Natural killer cell (primary cell): Measurements from ENCODE around the gene CTRB2. TPM values are rescaled to one million over a fixed set of nuclear protein-coding genes. Genes with fewer than 3 reads are reported as not detected.
"Not testable (repeated sequence)": the region's sequence is repeated elsewhere in the genome, so short reads cannot be mapped to it uniquely, and the experiment has no call there.

Experiments
- ATAC-seq, 3 donors: fragments of 150-1000 bp in 2 of 3; fragments of 200-7000 bp in 1 of 3; cut with Tn5 transposase; 1 replicate in 1 of 3; 2 replicates in 2 of 3; pipeline ENCODE4 v1.10.0; 2021; ENCODE audit warnings: mild to moderate bottlenecking in 2 of 3, moderate library complexity in 2 of 3
- DNase-seq, 2 donors: peaks; one replicate each; pipeline versions ENCODE4 v3.0.0 to v3.0.0-alpha.2; 2013 to 2021; ENCODE audit warnings: mixed read lengths in 1 of 2
- H3K27ac ChIP-seq: one replicate; pipeline ENCODE4 v1.5.1; 2013; ENCODE audit warnings: mild to moderate bottlenecking, low read length
- H3K27me3 ChIP-seq: one replicate; pipeline ENCODE4 v1.6.1; 2013; ENCODE audit warnings: low read length; ENCODE audit not compliant: control insufficient read depth, insufficient read depth
- H3K36me3 ChIP-seq: one replicate; pipeline ENCODE4 v1.6.1; 2013; ENCODE audit warnings: low read length; ENCODE audit not compliant: control insufficient read depth, insufficient read depth
- H3K4me1 ChIP-seq: one replicate; pipeline ENCODE4 v1.6.1; 2013; ENCODE audit warnings: low read length; ENCODE audit not compliant: control insufficient read depth, insufficient read depth
- H3K4me3 ChIP-seq: one replicate; pipeline ENCODE4 v1.5.1; 2013; ENCODE audit warnings: low read length
- H3K9me3 ChIP-seq: one replicate; pipeline ENCODE4 v1.6.1; 2013; ENCODE audit warnings: low read length; ENCODE audit not compliant: control insufficient read depth, insufficient read depth
- H3K27ac Mint-ChIP-seq, 2 donors: one replicate each; pipeline ENCODE4 v1.8.0; 2022; ENCODE audit warnings: mild to moderate bottlenecking in 2 of 2, mixed read lengths in 2 of 2, moderate library complexity in 1 of 2
- H3K27me3 Mint-ChIP-seq, 2 donors: one replicate each; pipeline ENCODE4 v1.8.0; 2022; ENCODE audit warnings: low read depth in 2 of 2, mixed read lengths in 2 of 2
- H3K36me3 Mint-ChIP-seq: one replicate; pipeline ENCODE4 v1.8.0; 2022; ENCODE audit warnings: mixed read lengths
- H3K4me1 Mint-ChIP-seq, 2 donors: one replicate each; pipeline ENCODE4 v1.8.0; 2022; ENCODE audit warnings: mixed read lengths in 2 of 2
- H3K4me3 Mint-ChIP-seq: one replicate; pipeline ENCODE4 v1.8.0; 2022; ENCODE audit warnings: mild to moderate bottlenecking, moderate library complexity, mixed read lengths
- H3K9me3 Mint-ChIP-seq, 2 donors: one replicate each; pipeline ENCODE4 v1.8.0; 2022; ENCODE audit warnings: mixed read lengths in 2 of 2
- WGBS: methylation state at CpG from one replicate; pipeline ENCODE4 v1.1.7; 2013; ENCODE audit warnings: missing lambda C conversion rate; ENCODE audit not compliant: insufficient coverage; 5-methylcytosine and 5-hydroxymethylcytosine counted together
- intact Hi-C: fragments of 100-400 bp; cut with micrococcal nuclease; formaldehyde crosslinking; loops from one replicate; pipeline ENCODE4 v1.14.2; 2022
- total RNA-seq, 4 donors: library from RNA; stranded (reverse); fragments of 120-200 nt in 1 of 4; gene quantifications; one replicate each; pipeline versions ENCODE4 v1.2.3 to v1.2.4, GENCODE V29; 2013 to 2022
- TF ChIP-seq, protein P1 (sequence below): fragments of 200-600 bp; IDR thresholded peaks from one replicate; pipeline ENCODE4 v1.8.0; 2022; ENCODE audit warnings: antibody characterized with exemption

Gene CTRB2
- total RNA-seq, 3 donors from 2014 or later (not counting 1 experiment from before 2014, with no cell fraction given): not detected

DNA sequence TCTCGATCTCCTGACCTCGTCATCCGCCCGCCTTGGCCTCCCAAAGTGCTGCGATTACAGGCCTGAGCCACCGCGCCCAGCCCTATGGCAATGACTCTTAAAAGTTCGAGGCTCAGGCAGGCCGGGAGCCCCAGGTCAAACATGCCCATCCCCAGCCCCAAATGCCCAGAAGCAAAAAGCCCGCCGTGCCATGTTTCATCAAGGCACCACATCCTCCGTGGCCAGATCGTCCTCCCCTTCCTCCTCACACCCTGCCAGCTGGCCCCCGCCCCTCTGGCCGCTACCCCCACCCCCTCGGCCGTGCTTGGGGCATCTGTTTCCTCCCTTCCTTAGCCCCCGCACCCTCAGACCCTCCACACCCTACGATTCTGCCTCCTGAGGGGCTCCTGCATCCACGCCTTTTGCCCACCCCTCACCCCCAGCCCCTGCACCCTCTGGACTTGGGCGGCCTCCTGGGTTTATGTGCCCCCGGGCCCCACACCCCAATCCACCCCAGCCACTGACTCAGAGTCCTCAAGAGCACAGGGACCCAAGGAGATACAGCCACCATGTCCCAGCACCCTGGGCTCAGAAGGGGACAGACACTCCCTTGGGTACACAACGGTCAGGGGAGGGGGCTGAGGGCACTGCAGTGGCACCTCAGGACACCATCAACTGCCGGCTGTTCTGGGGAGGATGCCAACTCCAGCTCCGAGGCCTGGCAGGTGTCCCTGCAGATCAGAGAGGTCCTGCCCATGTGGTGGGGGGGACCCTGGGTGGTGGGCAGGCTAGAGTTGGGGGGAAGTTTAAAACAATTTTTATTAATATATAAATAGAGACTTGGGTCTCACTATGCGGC is 18.9 kb upstream of the CTRB2 start:
- Histone ChIP-seq H3K27me3 (no peaks in the 10 kb centered on the region), H3K4me1 (no peaks in the 10 kb centered on the region), H3K4me3 (no peak overlapping the region), H3K36me3 (no peaks in the 10 kb centered on the region), H3K9me3 (no peaks in the 10 kb centered on the region), H3K27ac (no peak overlapping the region)
- WGBS: 78% methylated on average over 25 of the region's 26 CpGs
- TF ChIP-seq, protein P1, sequence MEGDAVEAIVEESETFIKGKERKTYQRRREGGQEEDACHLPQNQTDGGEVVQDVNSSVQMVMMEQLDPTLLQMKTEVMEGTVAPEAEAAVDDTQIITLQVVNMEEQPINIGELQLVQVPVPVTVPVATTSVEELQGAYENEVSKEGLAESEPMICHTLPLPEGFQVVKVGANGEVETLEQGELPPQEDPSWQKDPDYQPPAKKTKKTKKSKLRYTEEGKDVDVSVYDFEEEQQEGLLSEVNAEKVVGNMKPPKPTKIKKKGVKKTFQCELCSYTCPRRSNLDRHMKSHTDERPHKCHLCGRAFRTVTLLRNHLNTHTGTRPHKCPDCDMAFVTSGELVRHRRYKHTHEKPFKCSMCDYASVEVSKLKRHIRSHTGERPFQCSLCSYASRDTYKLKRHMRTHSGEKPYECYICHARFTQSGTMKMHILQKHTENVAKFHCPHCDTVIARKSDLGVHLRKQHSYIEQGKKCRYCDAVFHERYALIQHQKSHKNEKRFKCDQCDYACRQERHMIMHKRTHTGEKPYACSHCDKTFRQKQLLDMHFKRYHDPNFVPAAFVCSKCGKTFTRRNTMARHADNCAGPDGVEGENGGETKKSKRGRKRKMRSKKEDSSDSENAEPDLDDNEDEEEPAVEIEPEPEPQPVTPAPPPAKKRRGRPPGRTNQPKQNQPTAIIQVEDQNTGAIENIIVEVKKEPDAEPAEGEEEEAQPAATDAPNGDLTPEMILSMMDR: no peak
- Mint-ChIP-seq H3K27ac (no peak overlapping the region), H3K9me3 (no peaks in the 10 kb centered on the region), H3K4me1 (no peaks in the 10 kb centered on the region), H3K36me3 (no peaks in the 10 kb centered on the region), H3K27me3 (peaks cover 0 to 8% of the 10 kb centered on the region in 2 donors), H3K4me3 (no peak overlapping the region)
- intact Hi-C loops: loop anchor here (2.0 kb wide), 1 partner anchor 19 kb away; the partner anchor contains the start of gene CTRB2
- ATAC-seq: no peak
- DNase-seq: no peak

DNA sequence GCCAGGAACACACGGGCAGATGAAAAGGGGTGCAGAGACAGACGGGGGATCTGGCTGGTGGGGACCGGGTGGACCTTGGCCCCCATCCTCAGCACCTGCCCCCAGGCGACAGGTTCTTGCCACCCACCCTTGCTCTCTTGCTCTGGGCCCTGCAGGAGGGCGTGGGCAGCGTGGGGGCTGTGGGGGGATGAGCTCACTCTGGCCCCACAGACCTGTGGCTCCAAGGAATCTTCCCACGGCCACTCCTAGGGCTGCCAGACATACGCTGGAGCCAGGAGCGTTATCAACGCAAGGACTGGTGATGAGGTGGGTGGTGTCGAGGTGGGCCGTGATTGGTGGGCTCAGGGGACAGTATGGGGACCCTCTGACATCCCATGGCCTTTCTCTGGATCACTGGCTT is 18.1 kb upstream of the CTRB2 start:
- Histone ChIP-seq H3K27me3 (no peaks in the 10 kb centered on the region), H3K36me3 (no peaks in the 10 kb centered on the region), H3K4me3 (no peak overlapping the region), H3K27ac (no peak overlapping the region), H3K9me3 (no peaks in the 10 kb centered on the region), H3K4me1 (no peaks in the 10 kb centered on the region)
- no peaks in the 10 kb centered on the region for H3K9me3 Mint-ChIP-seq
- peaks cover 0 to 3% of the 10 kb centered on the region in 2 donors for H3K27me3 Mint-ChIP-seq
- H3K4me3 Mint-ChIP-seq: no peak overlapping the region
- TF ChIP-seq, protein P1: no peak
- ATAC-seq (no peak), DNase-seq (no peak)
- intact Hi-C loops: loop anchor here (2.0 kb wide), 1 partner anchor 18 kb away; the partner anchor contains the start of gene CTRB2
- H3K36me3 Mint-ChIP-seq: no peaks in the 10 kb centered on the region
- WGBS: 85% methylated on average over 12 of the region's 12 CpGs
- no peak overlapping the region for H3K27ac Mint-ChIP-seq
- peaks cover 0 to 3% of the 10 kb centered on the region in 2 donors for H3K4me1 Mint-ChIP-seq

DNA sequence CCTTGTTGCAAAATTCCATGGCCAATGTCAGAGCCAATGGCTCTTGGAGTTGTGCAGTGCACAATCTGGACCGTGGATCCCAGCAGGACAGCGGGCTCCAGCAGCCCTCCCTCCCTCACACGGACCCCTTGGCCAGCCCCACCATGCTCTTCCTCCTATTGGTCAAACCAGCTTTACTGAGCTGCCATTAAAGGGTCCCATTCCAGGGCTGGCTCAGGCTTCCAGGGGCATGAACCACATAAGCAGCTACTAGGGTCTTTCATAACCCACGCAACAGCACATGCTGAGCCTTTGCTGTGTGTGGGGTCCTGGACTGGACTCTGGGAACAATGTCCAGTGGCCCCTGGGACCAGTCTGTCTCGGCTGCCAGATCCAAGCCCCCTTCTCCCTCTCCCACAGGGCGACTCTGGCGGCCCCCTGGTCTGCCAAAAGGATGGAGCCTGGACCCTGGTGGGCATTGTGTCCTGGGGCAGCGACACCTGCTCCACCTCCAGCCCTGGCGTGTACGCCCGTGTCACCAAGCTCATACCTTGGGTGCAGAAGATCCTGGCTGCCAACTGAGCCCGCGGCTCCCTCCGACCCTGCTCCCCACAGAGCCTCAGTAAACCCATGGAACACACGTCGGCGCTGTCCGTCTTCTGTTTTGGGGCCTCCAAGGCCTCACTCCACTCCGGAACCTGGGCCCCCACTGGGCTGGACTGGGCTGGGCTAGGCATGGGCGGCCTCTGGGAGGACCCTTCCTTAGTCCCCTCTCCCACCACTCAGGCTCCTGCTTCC is 17.5 kb upstream of the CTRB2 start:
- no peaks in the 10 kb centered on the region for H3K9me3 Mint-ChIP-seq

DNA sequence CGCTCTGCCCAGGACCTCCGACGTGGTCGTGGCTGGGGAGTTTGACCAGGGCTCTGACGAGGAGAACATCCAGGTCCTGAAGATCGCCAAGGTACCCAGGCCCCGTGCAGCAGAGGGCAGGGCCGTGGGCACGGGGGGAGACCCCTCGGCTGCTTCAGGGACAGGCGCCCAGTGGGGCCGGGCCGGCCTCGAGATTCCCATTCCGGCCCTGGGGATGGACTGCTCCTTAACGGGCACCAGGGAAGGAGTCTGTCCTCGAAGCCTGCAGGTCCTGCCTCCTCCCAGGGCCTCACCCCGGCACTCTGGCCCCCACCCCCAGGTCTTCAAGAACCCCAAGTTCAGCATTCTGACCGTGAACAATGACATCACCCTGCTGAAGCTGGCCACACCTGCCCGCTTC is 16.2 kb upstream of the CTRB2 start:
- H3K4me1 Mint-ChIP-seq: peaks cover 0 to 12% of the 10 kb centered on the region in 2 donors
- H3K36me3 Mint-ChIP-seq, H3K27me3 ChIP-seq, H3K9me3 ChIP-seq, H3K9me3 Mint-ChIP-seq, intact Hi-C loops, H3K27ac Mint-ChIP-seq, H3K27ac ChIP-seq, H3K4me1 ChIP-seq, ATAC-seq, H3K36me3 ChIP-seq, H3K4me3 ChIP-seq, DNase-seq, H3K27me3 Mint-ChIP-seq, H3K4me3 Mint-ChIP-seq: not testable (repeated sequence)
- 94% methylated on average over 8 of the region's 20 CpGs for WGBS

More for the DNA sequence above, 17.5 kb upstream of the CTRB2 start:
- ATAC-seq: no peak
- H3K4me3 ChIP-seq: no peak overlapping the region
- WGBS: 86% methylated on average over 20 of the region's 20 CpGs
- TF ChIP-seq, protein P1: no peak
- no peaks in the 10 kb centered on the region for H3K36me3 ChIP-seq
- H3K4me3 Mint-ChIP-seq: no peak overlapping the region
- peaks cover 0 to 3% of the 10 kb centered on the region in 2 donors for H3K27me3 Mint-ChIP-seq
- peaks cover under 1% of the 10 kb centered on the region for H3K4me1 ChIP-seq
- no peak overlapping the region for H3K27ac ChIP-seq
- peaks cover 0 to 9% of the 10 kb centered on the region in 2 donors for H3K4me1 Mint-ChIP-seq
- intact Hi-C loops: loop anchor here (2.0 kb wide), 1 partner anchor 18 kb away; the partner anchor contains the start of gene CTRB2
- H3K9me3 ChIP-seq: no peaks in the 10 kb centered on the region
- no peak overlapping the region for H3K27ac Mint-ChIP-seq
- no peaks in the 10 kb centered on the region for H3K36me3 Mint-ChIP-seq
- no peak for DNase-seq
- H3K27me3 ChIP-seq: no peaks in the 10 kb centered on the region
